ENCODE measurements around the gene KLHL29.

- TF ChIP-seq CTCF (IDR thresholded peaks at IDR 0.05), result no peak
- no peak for TF ChIP-seq POLR2A (IDR thresholded peaks at IDR 0.05)
These were observed 90.1 kb downstream of the KLHL29 start for GRCh38 chr2:23475036-23475435.

All from tibial nerve (tissue), 3 donors.